Left ventricle myocardium inferior (tissue), 1 donor: ENCODE results near the gene ALDOA. TPM values are rescaled to one million over a fixed set of nuclear protein-coding genes. Genes with fewer than 3 reads are reported as not detected.
"Not testable (repeated sequence)": the region's sequence is repeated elsewhere in the genome, so short reads cannot be mapped to it uniquely, and the experiment has no call there.

Experiments used
- DNase-seq: peaks from one replicate; pipeline ENCODE4 v3.0.0-alpha.2; 2020
- H3K27ac ChIP-seq: fragments of 200-600 bp; replicated peaks from 2 replicates; pipeline ENCODE4 v1.8.0; 2021
- H3K27me3 ChIP-seq: fragments of 200-600 bp; 2 replicates; pipeline ENCODE4 v1.8.0; 2021; ENCODE audit warnings: low read depth
- H3K36me3 ChIP-seq: fragments of 200-600 bp; 2 replicates; pipeline ENCODE4 v1.8.0; 2021
- H3K4me1 ChIP-seq: fragments of 200-600 bp; 2 replicates; pipeline ENCODE4 v1.8.0; 2021
- H3K4me3 ChIP-seq: fragments of 200-600 bp; 2 replicates; pipeline ENCODE4 v1.8.0; 2021; ENCODE audit warnings: mild to moderate bottlenecking, moderate library complexity
- H3K9me3 ChIP-seq: fragments of 200-600 bp; replicated peaks from 2 replicates; pipeline ENCODE4 v1.8.0; 2021
- intact Hi-C: fragments of 100-400 bp; cut with micrococcal nuclease; formaldehyde crosslinking; loops from one replicate; pipeline ENCODE4 v1.11.0; 2022
- total RNA-seq: library from RNA; stranded (reverse); fragmentation: NEBNext Ultra II Directional; extraction: Animal tissue kit (Norgen Biotek cat#: 25700); gene quantifications from one replicate; pipeline ENCODE4 v1.2.1, GENCODE V29; 2021
- TF ChIP-seq, protein P1 (sequence below): fragments of 200-600 bp; IDR thresholded peaks from 2 replicates; pipeline ENCODE4 v1.8.0; 2021; ENCODE audit warnings: antibody characterized with exemption, mild to moderate bottlenecking, borderline replicate concordance
- donor health status: DM: no; HTN: yes; CAD: no; lungs with severe emphysema.

The ALDOA gene
- total RNA-seq, 1 donor from 2014 or later, result 3,337 TPM

DNA sequence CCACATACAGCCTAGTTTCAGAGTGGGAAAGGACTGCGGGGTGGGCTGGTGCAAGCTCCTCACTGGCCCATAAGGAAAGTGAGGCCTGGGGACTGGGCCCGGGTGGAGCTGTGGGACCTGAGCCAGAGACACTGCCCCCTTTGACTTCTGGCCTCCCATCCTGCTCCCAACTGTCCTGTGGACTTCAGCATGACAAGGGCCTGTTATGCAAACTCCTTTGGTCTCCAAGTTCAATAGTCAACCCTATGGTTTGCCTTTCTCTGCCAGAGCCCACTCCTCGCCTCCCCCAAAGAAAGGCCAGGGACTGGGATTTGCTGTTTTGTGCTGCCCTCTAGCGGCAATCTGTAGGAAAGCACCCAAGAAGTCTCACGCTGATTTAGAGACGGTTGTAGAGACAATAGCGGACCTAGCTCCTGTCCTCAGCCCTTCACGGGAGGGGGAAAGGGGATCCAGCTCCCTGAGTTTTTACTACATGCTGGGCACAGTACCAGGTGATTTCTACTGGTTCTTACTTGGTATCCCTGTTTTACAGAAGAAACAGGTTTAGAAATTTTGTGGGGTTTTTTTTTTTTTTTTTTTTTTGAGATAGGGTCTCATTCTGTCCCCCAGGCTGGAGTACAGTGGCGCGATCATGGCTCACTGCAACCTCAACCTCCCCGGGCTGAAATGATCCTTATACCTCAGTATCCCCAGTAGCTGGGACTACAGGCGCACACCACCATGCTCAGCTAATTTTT lies 33.3 kb upstream of the ALDOA start:
- peaks cover 96% of the 10 kb centered on the region for H3K27me3 ChIP-seq
- no peaks in the 10 kb centered on the region for H3K36me3 ChIP-seq
- TF ChIP-seq, protein P1, sequence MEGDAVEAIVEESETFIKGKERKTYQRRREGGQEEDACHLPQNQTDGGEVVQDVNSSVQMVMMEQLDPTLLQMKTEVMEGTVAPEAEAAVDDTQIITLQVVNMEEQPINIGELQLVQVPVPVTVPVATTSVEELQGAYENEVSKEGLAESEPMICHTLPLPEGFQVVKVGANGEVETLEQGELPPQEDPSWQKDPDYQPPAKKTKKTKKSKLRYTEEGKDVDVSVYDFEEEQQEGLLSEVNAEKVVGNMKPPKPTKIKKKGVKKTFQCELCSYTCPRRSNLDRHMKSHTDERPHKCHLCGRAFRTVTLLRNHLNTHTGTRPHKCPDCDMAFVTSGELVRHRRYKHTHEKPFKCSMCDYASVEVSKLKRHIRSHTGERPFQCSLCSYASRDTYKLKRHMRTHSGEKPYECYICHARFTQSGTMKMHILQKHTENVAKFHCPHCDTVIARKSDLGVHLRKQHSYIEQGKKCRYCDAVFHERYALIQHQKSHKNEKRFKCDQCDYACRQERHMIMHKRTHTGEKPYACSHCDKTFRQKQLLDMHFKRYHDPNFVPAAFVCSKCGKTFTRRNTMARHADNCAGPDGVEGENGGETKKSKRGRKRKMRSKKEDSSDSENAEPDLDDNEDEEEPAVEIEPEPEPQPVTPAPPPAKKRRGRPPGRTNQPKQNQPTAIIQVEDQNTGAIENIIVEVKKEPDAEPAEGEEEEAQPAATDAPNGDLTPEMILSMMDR, result peak; percentile 67

DNA sequence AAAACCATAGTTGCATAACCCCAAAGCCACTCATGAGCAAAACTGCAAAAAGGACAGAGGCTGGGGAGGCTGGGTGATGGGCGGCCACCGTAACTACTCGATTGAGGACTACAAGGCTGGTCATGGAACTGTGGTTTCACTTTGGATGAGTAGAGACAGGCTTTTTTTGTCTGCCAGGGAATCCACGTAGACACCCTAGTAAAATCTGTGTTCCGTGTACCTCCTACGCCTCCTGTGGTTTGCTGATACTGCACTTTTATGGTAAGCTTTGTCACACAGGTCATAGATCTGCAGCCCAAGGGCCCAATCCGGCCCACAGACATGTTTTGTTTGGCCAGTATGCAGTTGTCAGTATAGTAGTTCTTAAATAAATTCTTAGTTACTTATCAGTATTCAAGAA lies 32.3 kb upstream of the ALDOA start:
- Histone ChIP-seq H3K36me3 (no peaks in the 10 kb centered on the region), H3K4me3 (no peak overlapping the region), H3K9me3 (no peaks in the 10 kb centered on the region), H3K27ac (no peak overlapping the region), H3K27me3 (peaks cover 86% of the 10 kb centered on the region), H3K4me1 (peaks cover 9% of the 10 kb centered on the region)
- no peak for DNase-seq
- TF ChIP-seq, protein P1, result no peak
- intact Hi-C loops, result no loop called here

More for the DNA sequence above, 33.3 kb upstream of the ALDOA start:
- DNase-seq, result no peak
- intact Hi-C loops, result no loop called here
- Histone ChIP-seq H3K4me1 (peaks cover 9% of the 10 kb centered on the region), H3K27ac (no peak overlapping the region), H3K9me3 (no peaks in the 10 kb centered on the region), H3K4me3 (no peak overlapping the region)

GRCh38 chr16:30040221-30040620 lies 25.3 kb upstream of the ALDOA start:
- intact Hi-C loops, result no loop called here
- no peak overlapping the region for H3K27ac ChIP-seq
- no peaks in the 10 kb centered on the region for H3K9me3 ChIP-seq
- H3K4me3 ChIP-seq, result no peak overlapping the region
- no peaks in the 10 kb centered on the region for H3K36me3 ChIP-seq
- DNase-seq, result no peak
- H3K4me1 ChIP-seq, result no peaks in the 10 kb centered on the region
- H3K27me3 ChIP-seq, result peaks cover 17% of the 10 kb centered on the region
- TF ChIP-seq, protein P1, result no peak

GRCh38 chr16:30040690-30041089 lies 24.9 kb upstream of the ALDOA start:
- H3K27ac ChIP-seq, DNase-seq, H3K36me3 ChIP-seq, intact Hi-C loops, H3K4me3 ChIP-seq, H3K4me1 ChIP-seq, H3K9me3 ChIP-seq: not testable (repeated sequence)
- peaks cover 12% of the 10 kb centered on the region for H3K27me3 ChIP-seq

GRCh38 chr16:30041841-30042240 lies 23.7 kb upstream of the ALDOA start:
- intact Hi-C loops, result no loop called here
- no peak for DNase-seq
- H3K36me3 ChIP-seq, result no peaks in the 10 kb centered on the region

GRCh38 chr16:30046178-30046577 lies 19.4 kb upstream of the ALDOA start:
- intact Hi-C loops, result no loop called here
- H3K9me3 ChIP-seq, result no peaks in the 10 kb centered on the region
- no peaks in the 10 kb centered on the region for H3K4me1 ChIP-seq
- no peak overlapping the region for H3K27ac ChIP-seq
- no peak overlapping the region for H3K4me3 ChIP-seq
- H3K36me3 ChIP-seq, result no peaks in the 10 kb centered on the region
- TF ChIP-seq, protein P1, result no peak
- H3K27me3 ChIP-seq, result no peaks in the 10 kb centered on the region
- no peak for DNase-seq

More at GRCh38 chr16:30041841-30042240, 23.7 kb upstream of the ALDOA start:
- TF ChIP-seq, protein P1, result peak; percentile 60
- H3K9me3 ChIP-seq, result no peaks in the 10 kb centered on the region
- no peaks in the 10 kb centered on the region for H3K4me1 ChIP-seq
- peaks cover under 1% of the 10 kb centered on the region for H3K27me3 ChIP-seq
- H3K4me3 ChIP-seq, result no peak overlapping the region
- no peak overlapping the region for H3K27ac ChIP-seq
